Aortic smooth muscle cell (primary cell): ENCODE measurements around the gene ADAD1. TPM values are rescaled to one million over a fixed set of nuclear protein-coding genes. Genes with fewer than 3 reads are reported as not detected.

Experiments used
- total RNA-seq: library from RNA; depleted of rRNA; stranded (reverse); fragments of >200 nt; gene quantifications from 2 replicates; pipeline ENCODE4 v1.2.3, GENCODE V29; 2014

ADAD1 gene
- total RNA-seq, result not detected in 2 replicates

DNA sequence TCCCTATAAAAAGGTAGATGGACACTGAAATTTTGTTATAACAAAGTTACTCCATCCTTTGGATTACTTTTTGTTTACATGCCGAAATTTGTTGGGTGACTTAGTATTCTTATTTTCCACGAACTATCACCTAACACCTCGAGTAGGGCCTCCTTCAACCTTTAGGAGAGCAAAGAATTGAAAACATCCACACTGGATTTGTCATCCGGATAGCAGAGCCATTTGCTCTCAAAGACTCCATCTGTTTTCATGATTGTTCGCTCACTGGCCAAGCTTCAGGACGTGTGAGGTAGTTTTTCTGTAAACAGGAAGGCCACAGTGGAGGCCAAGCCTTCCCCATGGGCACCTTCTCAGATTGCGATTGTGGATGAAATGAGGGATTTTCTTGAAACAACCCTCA lies at the start of gene ADAD1:
ADAD1 (plus strand) TSS at position 301 of the 400 bp plus-strand sequence. CDS start 1,059 bp downstream, outside the sequence.

DNA sequence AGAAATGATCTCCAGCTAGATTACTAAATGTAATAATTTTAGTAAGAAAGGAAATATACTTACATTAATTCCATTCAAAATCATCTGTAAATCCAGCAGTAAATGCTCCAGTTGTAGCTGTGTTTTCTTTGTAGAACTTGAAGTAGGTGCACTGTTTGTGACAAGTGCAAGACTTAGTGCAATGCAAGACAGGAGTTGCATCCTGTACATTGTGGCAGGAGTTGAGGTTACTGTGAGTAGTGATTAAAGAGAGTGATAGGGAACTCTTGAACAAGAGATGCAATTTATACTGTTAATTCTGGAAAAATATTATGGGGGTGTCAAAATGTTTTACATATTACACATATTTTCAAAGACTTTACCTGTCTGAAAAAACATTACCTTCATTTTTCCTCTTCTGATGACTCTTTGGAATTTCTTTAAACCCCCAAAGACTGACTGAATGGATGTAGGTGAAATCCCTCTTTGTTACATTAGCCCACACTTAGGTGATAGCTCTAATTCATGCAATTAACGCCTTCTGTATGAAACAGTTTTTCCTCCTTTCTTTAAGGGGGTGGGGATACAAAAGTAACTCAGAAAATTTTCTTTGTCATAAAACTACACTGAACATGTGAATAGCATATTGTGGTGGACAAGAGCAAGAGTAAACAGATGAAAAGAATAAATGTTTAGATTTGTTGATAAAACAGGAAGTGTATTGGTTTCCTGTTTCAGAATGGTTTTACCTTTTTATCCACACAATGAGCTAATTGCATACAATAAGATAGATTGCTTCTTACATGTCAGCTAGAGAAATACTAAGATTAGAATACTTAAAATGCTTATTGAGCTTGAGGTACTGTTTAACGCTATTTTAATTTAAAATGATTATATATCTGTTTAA lies 77.7 kb downstream of the ADAD1 start, which contains the start of gene IL2:
IL2 (minus strand) TSS at position 495 of the 886 bp plus-strand sequence; CDS start at position 210, 285 bp downstream.

Other genes starting within 250 kb of the ADAD1 start
- 60.4 and 81.8 TPM in 2 replicates for gene BLTP1, start 226.7 kb upstream of the ADAD1 start, total RNA-seq
- gene IL2, start 77.7 kb downstream of the ADAD1 start, total RNA-seq, result not detected in 2 replicates
- gene IL21, start 242.1 kb downstream of the ADAD1 start, total RNA-seq, result not detected in 2 replicates